Endothelial cell of umbilical vein (primary cell): Measurements from ENCODE around the gene MRAS.

Experiments
- CTCF ChIP-seq, 2 donors: IDR thresholded peaks; 1 replicate in 1 of 2; 2 replicates in 1 of 2; pipeline ENCODE4 v1.5.1; 2011; ENCODE audit warnings: low read length in 2 of 2, mild to moderate bottlenecking in 2 of 2, moderate library complexity in 2 of 2, control low read depth in 1 of 2, inconsistent platforms in 1 of 2, low read depth in 1 of 2; ENCODE audit not compliant: insufficient read depth in 1 of 2; ENCODE audit errors: extremely low read depth in 1 of 2
- EZH2 ChIP-seq: IDR thresholded peaks from 2 replicates; pipeline ENCODE4 v1.6.1; 2012; ENCODE audit warnings: borderline replicate concordance, low read depth, mild to moderate bottlenecking, moderate library complexity, low read length, inconsistent platforms; ENCODE audit not compliant: severe bottlenecking
- FOS ChIP-seq: IDR thresholded peaks from 2 replicates; pipeline ENCODE4 v1.6.1; 2011; ENCODE audit warnings: mild to moderate bottlenecking, low read length, moderate library complexity, borderline replicate concordance; ENCODE audit not compliant: insufficient read depth
- GATA2 ChIP-seq: IDR thresholded peaks from 2 replicates; pipeline ENCODE4 v1.7.0; 2011; ENCODE audit warnings: low read depth, mild to moderate bottlenecking, moderate library complexity, mixed read lengths, low read length; ENCODE audit not compliant: insufficient read length, insufficient read depth
- JUN ChIP-seq: IDR thresholded peaks from 2 replicates; pipeline ENCODE4 v1.6.1; 2011; ENCODE audit warnings: borderline replicate concordance, low read depth; ENCODE audit not compliant: insufficient read length, insufficient read depth
- MAX ChIP-seq: IDR thresholded peaks from 2 replicates; pipeline ENCODE4 v1.6.1; 2011; ENCODE audit not compliant: insufficient read depth, insufficient read length
- MYC ChIP-seq: IDR thresholded peaks from one replicate; pipeline ENCODE4 v1.6.1; 2011; ENCODE audit warnings: mild to moderate bottlenecking, low read depth, low read length
- POLR2A ChIP-seq: IDR thresholded peaks from 2 replicates; pipeline ENCODE4 v1.6.1; 2012; ENCODE audit warnings: low read depth, mild to moderate bottlenecking, control low read depth, low read length
- POLR2AphosphoS5 ChIP-seq: IDR thresholded peaks from 2 replicates; pipeline ENCODE4 v1.6.1; 2012; ENCODE audit warnings: low read depth, mild to moderate bottlenecking, control low read depth, low read length, moderate library complexity; ENCODE audit not compliant: insufficient read depth

GRCh38 chr3:138445654-138446053 is 97.3 kb downstream of the MRAS start:
- TF ChIP-seq POLR2A (no peak), CTCF (IDR thresholded peaks at IDR 0.05; ENCODE audit: extremely low read depth in 1 of 2, insufficient read depth in 1 of 2, low read depth in 1 of 2, low read length in 2 of 2) (no peak), FOS (no peak), EZH2 (no peak), MYC (no peak), GATA2 (no peak), POLR2AphosphoS5 (no peak), MAX (no peak), JUN (no peak)
